GM12872 (cell line): ENCODE data around the gene GGN.

ENCODE experiments used
- TF ChIP-seq, protein P1 (sequence below): IDR thresholded peaks from 3 replicates; pipeline ENCODE4 v1.5.1; 2011; ENCODE audit warnings: low read depth, mild to moderate bottlenecking, low read length, moderate library complexity; ENCODE audit not compliant: insufficient read depth

The GGN gene

DNA sequence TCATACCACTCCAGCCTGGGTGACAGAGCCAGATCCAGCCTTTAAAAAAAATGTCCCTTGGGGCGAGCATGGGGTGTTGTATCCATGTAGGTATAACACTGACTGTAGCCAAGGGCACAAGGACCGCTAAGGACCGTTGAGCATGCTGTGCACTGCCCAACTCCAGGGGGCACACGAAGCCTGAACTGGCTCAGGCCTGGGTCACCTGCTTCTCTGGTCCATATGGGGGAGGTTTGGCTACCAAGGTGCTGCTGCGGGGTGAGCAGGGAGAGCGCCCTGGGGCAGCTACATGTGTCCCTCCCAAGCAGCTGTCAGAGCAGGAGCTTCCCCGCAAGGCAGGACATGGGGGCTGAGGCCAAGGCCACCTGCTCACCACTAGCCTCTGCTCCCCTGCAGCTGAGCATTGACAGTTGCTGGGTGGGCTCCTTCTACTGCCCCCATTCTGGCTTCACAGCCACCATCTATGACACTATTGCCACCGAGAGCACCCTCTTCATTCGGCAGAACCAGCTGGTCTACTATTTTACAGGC, 35.9 kb downstream of the GGN start:
- TF ChIP-seq, protein P1, sequence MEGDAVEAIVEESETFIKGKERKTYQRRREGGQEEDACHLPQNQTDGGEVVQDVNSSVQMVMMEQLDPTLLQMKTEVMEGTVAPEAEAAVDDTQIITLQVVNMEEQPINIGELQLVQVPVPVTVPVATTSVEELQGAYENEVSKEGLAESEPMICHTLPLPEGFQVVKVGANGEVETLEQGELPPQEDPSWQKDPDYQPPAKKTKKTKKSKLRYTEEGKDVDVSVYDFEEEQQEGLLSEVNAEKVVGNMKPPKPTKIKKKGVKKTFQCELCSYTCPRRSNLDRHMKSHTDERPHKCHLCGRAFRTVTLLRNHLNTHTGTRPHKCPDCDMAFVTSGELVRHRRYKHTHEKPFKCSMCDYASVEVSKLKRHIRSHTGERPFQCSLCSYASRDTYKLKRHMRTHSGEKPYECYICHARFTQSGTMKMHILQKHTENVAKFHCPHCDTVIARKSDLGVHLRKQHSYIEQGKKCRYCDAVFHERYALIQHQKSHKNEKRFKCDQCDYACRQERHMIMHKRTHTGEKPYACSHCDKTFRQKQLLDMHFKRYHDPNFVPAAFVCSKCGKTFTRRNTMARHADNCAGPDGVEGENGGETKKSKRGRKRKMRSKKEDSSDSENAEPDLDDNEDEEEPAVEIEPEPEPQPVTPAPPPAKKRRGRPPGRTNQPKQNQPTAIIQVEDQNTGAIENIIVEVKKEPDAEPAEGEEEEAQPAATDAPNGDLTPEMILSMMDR = no peak

DNA sequence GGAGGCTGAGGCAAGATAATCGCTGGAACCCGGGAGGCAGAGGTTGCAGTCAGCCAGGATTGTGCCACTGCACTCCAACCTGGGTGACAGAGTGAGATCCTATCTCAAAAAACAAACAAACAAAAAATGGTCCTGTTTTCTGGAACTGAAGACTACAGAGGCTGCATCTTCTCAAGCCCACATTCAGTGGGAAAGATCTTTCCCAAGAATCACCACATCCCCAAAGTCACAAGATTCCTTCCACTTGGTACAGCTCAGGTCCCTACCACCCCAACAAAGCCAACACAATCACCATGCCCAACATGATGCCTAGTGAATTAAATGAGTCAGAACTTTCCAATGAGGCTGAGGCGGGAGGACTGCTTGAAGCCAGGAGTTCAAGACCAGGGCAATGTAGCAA, 37.0 kb downstream of the GGN start:
- TF ChIP-seq, protein P1 = no peak

DNA sequence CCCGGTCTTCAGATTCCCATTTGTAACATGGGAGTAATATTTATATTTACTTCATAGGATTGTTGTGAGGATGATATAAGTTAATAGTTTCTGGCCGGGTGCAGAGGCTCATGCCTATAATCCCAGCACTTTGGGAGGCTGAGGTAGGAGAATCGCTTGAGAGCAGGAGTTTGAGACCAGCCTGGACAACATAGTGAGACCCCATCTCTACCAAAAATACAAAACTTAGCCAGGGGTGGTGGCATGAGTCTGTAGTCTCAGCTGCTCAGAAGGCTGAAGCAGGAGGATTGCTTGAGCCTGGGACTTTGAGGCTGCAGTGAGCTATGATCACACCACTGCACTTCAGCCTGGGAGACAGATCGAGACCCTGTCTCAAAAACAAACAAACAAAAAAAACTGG, 41.0 kb downstream of the GGN start:
- TF ChIP-seq, protein P1 = no peak

DNA sequence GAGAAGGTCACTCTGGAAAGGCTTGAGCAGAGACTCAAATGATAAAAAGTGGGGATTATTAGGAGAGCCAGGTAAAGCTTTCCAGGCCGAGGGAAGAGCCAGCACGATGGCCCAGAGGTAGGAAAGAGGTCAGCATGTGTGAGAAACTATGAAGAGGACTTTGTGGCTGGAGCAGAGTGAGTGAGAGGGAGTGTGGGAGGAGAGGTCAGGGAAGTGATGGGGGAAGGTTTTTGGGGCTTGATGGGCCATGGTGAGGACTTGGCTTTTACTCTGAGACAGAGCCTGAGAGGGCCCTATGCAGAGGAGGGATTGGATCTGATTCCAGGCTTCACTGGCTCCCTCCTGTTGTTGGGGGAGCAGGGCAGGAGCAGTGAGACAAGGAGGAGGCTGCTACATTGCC, 46.9 kb downstream of the GGN start:
- TF ChIP-seq, protein P1 = no peak

DNA sequence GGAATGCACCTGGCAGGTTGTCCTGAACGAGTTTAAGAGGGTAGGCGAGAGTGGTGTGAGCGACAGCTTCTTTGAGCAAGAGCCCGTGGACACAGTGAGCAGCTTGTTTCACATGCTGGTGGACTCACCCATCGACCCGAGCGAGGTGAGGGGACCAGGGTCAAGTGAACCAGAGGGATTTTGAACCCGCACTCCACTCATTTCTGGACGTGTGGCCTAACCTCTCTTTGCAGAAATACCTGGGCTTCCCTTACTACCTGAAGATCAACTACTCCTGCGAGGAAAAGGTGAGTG, 50.5 kb downstream of the GGN start:
- TF ChIP-seq, protein P1 = no peak

DNA sequence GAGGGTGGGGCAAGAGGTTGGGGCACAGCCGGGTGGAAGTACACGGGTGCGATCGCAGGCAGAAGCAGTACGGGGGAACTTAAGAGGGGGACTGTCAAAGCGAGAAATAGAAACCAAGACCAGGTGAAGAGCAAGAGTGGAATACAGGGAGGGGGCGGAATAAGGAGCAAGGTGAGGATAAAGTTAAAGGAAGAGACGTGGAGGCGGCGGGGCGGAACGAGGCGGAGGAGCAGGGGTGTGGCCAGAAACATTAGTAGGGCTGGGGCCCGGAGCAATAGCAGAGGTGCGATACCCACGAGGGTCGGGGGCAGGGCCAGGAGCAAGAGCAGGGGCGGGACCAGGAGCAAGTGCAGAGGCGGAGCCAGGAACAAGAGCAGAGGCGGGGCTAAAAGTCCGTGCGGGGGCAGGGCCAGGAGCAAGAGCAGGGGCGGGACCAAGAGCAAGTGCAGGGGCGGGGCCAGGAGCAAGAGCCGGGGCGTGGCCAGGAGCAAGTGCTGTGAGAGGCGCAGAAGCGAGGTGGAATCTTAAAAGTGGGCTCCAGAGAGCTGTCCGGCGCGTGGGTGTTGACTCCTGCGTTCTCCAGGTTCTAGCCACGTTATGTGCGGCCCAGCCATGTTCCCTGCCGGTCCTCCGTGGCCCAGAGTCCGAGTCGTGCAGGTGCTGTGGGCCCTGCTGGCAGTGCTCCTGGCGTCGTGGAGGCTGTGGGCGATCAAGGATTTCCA, 51.0 kb downstream of the GGN start:
- TF ChIP-seq, protein P1 = no peak

DNA sequence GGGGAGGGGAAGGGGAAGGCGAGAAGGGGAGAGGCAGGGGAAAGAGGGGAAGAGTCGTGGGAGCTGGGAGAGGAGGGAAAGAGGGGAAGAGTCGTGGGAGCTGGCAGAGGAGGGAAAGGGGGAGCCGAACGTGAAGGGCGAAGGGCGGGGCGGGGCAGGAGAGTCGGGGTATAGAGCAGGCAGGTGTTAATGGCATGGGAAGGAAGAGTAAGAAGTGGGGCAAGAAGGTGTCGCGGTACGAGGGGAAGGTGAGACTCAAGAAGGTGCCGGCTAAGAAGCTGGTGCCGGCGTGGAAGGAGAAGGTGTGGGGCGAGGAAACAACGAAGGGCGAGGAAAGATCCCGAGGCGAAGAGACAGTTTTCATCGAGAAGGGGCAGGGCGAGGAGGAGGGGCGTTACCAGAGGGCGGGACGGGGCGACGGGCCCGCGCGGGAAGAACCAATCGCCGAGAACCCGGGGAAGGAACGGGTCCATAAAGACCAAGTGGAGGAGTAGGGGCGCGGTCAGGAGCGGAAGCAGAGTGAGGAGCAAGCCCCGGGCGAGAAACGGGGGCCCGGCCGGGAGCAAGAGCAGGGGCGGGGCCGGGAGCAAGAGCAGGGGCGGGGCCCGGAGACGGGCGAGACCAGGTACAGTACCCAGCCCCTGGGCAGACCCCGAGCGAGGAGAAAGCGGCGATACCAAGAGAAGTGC, 51.7 kb downstream of the GGN start:
- TF ChIP-seq, protein P1 = no peak
